GM12892 (cell line): ENCODE results near the gene MRPL38.

Source experiments
- POLR2A ChIP-seq: IDR thresholded peaks from 2 replicates; pipeline ENCODE4 v1.6.1; 2011; ENCODE audit warnings: low read depth, low read length, control low read depth
- POLR2AphosphoS5 ChIP-seq: IDR thresholded peaks from 2 replicates; pipeline ENCODE4 v1.6.1; 2011; ENCODE audit warnings: low read depth, low read length, control low read depth

GRCh38 chr17:75932852-75933251 lies 28.2 kb upstream of the MRPL38 start:
- no peak for TF ChIP-seq POLR2A
- no peak for TF ChIP-seq POLR2AphosphoS5
